Ascending aorta (tissue), 2 donors: ENCODE results near the gene DARS2. TPM values are rescaled to one million over a fixed set of nuclear protein-coding genes. Genes with fewer than 3 reads are reported as not detected.

Source experiments
- DNase-seq, 2 donors: peaks; one replicate each; pipeline ENCODE4 v3.0.0-alpha.2; 2019; ENCODE audit warnings: low spot score in 2 of 2
- H3K27ac ChIP-seq, 2 donors: fragments of 200-600 bp; sonication (generic); one replicate each; pipeline ENCODE4 v1.5.1; 2016 to 2017; ENCODE audit warnings: mild to moderate bottlenecking in 1 of 2
- H3K27me3 ChIP-seq: fragments of 200-600 bp; sonication (generic); one replicate; pipeline ENCODE4 v1.5.1; 2017
- H3K36me3 ChIP-seq, 2 donors: fragments of 200-600 bp; sonication (generic); one replicate each; pipeline ENCODE4 v1.5.1; 2016
- H3K4me1 ChIP-seq, 2 donors: fragments of 200-600 bp; sonication (generic); one replicate each; pipeline ENCODE4 v1.5.1; 2016 to 2017; ENCODE audit warnings: mild to moderate bottlenecking in 1 of 2
- H3K4me3 ChIP-seq, 2 donors: fragments of 200-600 bp; sonication (generic); one replicate each; pipeline ENCODE4 v1.5.1; 2016 to 2017; ENCODE audit warnings: mild to moderate bottlenecking in 1 of 2
- H3K9me3 ChIP-seq, 2 donors: fragments of 200-600 bp; sonication (generic); one replicate each; pipeline ENCODE4 v1.5.1; 2016
- intact Hi-C: fragments of 100-400 bp; cut with DNase I; formaldehyde crosslinking; loops from one replicate; pipeline ENCODE4 v1.15.1; 2023
- total RNA-seq: library from RNA; depleted of rRNA; stranded (reverse); fragments of >200 nt; gene quantifications from one replicate; pipeline ENCODE4 v1.1.0, GENCODE V29; 2016
- TF ChIP-seq, protein P1 (sequence below), 3 experiments: fragments of 200-600 bp in 2 of 3; fragments of 450-650 bp in 1 of 3; sonication (generic) in 2 of 3; IDR thresholded peaks; one replicate each; pipeline ENCODE4 v1.5.1; 2016 to 2019; ENCODE audit warnings: antibody characterized with exemption in 3 of 3, mild to moderate bottlenecking in 1 of 3, moderate library complexity in 1 of 3

DARS2 gene
- total RNA-seq, 1 donor from 2014 or later: 12.1 TPM

- no peaks in the 10 kb centered on the region for H3K9me3 ChIP-seq
- intact Hi-C loops: loop anchor here (10.0 kb wide), 1 partner anchor 1083 kb away; no protein-coding TSS in a partner anchor
- no peak overlapping the region for H3K4me3 ChIP-seq
- no peak for DNase-seq
- H3K27me3 ChIP-seq: no peaks in the 10 kb centered on the region
- no peak overlapping the region for H3K27ac ChIP-seq
- H3K36me3 ChIP-seq: peaks cover 17 to 23% of the 10 kb centered on the region in 2 donors
- TF ChIP-seq, protein P1, sequence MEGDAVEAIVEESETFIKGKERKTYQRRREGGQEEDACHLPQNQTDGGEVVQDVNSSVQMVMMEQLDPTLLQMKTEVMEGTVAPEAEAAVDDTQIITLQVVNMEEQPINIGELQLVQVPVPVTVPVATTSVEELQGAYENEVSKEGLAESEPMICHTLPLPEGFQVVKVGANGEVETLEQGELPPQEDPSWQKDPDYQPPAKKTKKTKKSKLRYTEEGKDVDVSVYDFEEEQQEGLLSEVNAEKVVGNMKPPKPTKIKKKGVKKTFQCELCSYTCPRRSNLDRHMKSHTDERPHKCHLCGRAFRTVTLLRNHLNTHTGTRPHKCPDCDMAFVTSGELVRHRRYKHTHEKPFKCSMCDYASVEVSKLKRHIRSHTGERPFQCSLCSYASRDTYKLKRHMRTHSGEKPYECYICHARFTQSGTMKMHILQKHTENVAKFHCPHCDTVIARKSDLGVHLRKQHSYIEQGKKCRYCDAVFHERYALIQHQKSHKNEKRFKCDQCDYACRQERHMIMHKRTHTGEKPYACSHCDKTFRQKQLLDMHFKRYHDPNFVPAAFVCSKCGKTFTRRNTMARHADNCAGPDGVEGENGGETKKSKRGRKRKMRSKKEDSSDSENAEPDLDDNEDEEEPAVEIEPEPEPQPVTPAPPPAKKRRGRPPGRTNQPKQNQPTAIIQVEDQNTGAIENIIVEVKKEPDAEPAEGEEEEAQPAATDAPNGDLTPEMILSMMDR (IDR thresholded peaks at IDR 0.05): no peak
- H3K4me1 ChIP-seq: peaks cover 0 to 5% of the 10 kb centered on the region in 2 donors
Measured at GRCh38 chr1:173827611-173828010, 3.1 kb downstream of the DARS2 start.

DNA sequence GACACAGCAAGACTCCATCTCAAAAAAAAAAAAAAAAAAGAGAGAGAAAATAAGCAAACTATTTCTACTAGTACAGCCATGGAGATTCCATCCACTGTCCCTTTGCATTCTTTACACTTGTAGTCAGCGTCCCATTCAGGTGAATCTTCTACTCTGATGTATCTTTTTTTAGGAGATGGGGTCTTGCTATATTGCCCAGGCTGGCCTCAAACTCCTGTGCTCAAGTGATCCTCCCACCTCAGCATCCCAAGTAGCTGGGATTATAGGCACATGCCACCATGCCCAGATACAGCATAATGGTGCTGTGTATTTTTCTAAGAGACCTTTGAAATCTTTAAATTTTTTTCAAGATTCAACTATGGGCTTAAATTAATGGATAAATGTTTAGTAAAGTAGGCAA is 8.3 kb downstream of the DARS2 start:
- Histone ChIP-seq H3K27me3 (no peaks in the 10 kb centered on the region), H3K4me3 (no peak overlapping the region), H3K27ac (no peak overlapping the region), H3K9me3 (no peaks in the 10 kb centered on the region), H3K4me1 (no peaks in the 10 kb centered on the region), H3K36me3 (peaks cover 57 to 62% of the 10 kb centered on the region in 2 donors)
- intact Hi-C loops: no loop called here
- DNase-seq: no peak
- TF ChIP-seq, protein P1 (IDR thresholded peaks at IDR 0.05): no peak

DNA sequence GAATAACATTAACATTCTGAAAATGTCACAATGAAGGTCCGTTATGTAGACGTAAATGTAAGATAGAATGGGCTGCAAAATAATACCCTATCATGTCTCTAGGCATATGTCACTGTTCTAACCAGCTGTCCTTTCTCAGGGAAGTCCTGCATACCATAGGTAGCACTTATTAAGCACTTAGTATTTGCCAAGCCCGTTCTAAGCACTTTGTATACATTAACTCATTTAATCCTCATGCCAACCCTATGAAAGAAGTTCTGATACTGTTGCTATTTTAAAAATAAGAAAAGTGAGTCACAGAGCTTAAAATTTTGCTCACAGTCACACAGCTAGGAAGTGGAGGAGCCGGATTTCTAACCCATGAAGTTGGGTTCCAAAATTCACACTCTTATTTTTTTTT is 27.6 kb downstream of the DARS2 start:
- TF ChIP-seq, protein P1 (IDR thresholded peaks at IDR 0.05): no peak
- Histone ChIP-seq H3K36me3 (peaks cover 26 to 50% of the 10 kb centered on the region in 2 donors), H3K27me3 (no peaks in the 10 kb centered on the region), H3K4me1 (no peaks in the 10 kb centered on the region), H3K27ac (no peak overlapping the region), H3K9me3 (no peaks in the 10 kb centered on the region), H3K4me3 (no peak overlapping the region)
- no peak for DNase-seq
- intact Hi-C loops: no loop called here

DNA sequence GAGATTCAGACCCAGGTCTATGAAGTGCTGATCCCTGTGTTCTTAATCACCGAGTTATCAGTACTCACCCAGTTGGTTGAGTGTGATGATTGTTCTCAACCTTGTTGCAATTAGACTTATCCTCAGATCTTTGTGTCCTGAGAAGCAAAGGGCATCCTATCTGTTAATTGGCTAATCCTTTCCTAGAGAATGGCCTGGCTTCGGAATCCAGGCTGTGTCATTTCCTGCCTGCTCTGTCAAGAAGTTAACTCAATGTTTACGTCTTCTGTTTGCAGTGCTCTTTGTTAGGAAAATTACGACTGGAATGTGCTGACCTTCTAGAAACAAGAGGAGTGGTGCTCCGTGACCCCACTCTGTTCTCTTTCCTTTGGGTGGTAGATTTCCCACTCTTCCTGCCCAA is 28.6 kb downstream of the DARS2 start:
- H3K4me3 ChIP-seq: no peak overlapping the region
- DNase-seq: no peak
- H3K27me3 ChIP-seq: no peaks in the 10 kb centered on the region
- intact Hi-C loops: no loop called here
- H3K9me3 ChIP-seq: no peaks in the 10 kb centered on the region
- H3K27ac ChIP-seq: no peak overlapping the region
- TF ChIP-seq, protein P1 (IDR thresholded peaks at IDR 0.05): no peak
- H3K36me3 ChIP-seq: peaks cover 23 to 60% of the 10 kb centered on the region in 2 donors
- no peaks in the 10 kb centered on the region for H3K4me1 ChIP-seq

DNA sequence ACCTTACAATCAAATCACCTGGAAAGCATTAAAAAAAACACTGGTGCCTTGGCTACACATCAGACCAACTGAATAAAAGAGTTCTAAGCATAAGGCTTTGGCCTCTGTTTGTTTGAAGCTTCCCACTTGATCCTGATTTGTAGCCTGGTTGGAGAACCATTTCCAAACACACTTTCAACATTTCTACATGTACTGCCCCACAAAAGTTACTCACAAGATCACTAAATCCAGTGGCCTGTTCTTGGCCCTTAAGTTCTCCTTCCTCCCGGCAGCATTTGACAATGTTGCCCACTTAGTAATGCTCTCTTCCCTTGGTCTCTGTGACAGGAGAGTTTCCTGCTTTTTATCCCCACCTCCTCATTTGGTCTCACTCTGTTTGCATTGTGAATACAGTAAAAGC is 31.5 kb downstream of the DARS2 start:
- H3K9me3 ChIP-seq: no peaks in the 10 kb centered on the region
- no peak overlapping the region for H3K4me3 ChIP-seq
- DNase-seq: no peak
- no peak overlapping the region for H3K27ac ChIP-seq
- peaks cover 30 to 72% of the 10 kb centered on the region in 2 donors for H3K36me3 ChIP-seq
- no peaks in the 10 kb centered on the region for H3K4me1 ChIP-seq
- no peaks in the 10 kb centered on the region for H3K27me3 ChIP-seq
- intact Hi-C loops: no loop called here
- TF ChIP-seq, protein P1 (IDR thresholded peaks at IDR 0.05): no peak

DNA sequence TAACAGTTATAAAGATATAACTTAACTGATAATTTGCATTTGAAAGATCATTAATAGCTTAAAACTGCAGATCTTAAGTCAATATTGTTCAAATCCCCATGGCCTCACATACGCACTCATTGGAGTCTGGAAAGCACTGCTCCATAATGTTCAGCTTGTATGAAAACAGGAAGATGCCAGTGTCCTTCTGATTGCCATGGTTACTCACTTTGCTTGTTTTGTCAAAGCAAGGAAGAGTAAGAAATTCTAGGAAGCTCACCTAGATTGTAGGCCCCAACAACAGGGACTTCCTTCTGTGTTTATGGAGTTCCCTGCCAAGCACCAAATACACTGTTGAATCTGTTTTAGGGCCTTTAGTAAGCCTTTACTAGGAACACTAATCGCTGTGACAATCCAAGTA is 32.4 kb downstream of the DARS2 start:
- Histone ChIP-seq H3K4me1 (no peaks in the 10 kb centered on the region), H3K27me3 (no peaks in the 10 kb centered on the region), H3K36me3 (peaks cover 31 to 71% of the 10 kb centered on the region in 2 donors), H3K27ac (no peak overlapping the region), H3K9me3 (no peaks in the 10 kb centered on the region), H3K4me3 (no peak overlapping the region)
- no peak for DNase-seq
- TF ChIP-seq, protein P1 (IDR thresholded peaks at IDR 0.05): no peak
- intact Hi-C loops: no loop called here
